GM19397 (cell line): ENCODE measurements around the gene SLC9A1.
"Not testable (repeated sequence)": the region's sequence is repeated elsewhere in the genome, so short reads cannot be mapped to it uniquely, and the experiment has no call there.

Source experiments
- ATAC-seq: cut with Tn5 transposase; IDR thresholded peaks from one replicate; pipeline ENCODE4 v1.9.1; 2021; ENCODE audit warnings: mild to moderate bottlenecking, moderate library complexity; ENCODE audit not compliant: unreplicated experiment

Gene SLC9A1

DNA sequence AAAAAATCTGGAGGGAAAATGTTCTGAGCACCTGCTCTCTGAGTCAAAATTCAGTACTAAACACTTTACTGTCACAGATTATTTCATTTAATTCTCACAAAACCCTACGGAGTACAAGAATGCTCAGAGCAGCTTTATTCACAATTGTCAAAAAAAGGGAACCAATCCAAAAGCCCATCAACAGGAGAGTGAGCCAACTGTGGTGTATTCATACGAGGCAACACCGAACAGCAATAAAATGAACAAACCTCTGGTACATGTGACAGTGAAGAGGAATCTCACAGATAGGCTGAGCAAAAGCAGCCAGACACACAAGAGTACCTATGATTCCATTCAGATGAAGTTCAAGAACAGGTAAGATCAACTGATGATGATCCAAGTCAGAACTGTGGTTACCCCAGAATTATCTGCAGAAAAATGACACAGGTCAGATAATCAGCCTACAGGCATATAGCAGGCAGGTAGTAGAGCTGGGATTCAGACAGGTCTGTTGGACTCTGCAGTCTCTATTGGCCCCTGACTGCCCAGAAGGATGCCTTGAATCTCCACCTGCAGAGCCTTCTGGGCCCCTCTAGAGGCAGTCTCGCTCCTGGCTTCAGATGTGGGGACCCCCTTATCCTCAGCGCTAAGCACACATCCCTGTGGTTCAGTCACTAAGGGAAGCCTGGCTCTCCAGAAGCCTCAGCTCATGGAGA lies 19.2 kb downstream of the SLC9A1 start:
- ATAC-seq = no peak

DNA sequence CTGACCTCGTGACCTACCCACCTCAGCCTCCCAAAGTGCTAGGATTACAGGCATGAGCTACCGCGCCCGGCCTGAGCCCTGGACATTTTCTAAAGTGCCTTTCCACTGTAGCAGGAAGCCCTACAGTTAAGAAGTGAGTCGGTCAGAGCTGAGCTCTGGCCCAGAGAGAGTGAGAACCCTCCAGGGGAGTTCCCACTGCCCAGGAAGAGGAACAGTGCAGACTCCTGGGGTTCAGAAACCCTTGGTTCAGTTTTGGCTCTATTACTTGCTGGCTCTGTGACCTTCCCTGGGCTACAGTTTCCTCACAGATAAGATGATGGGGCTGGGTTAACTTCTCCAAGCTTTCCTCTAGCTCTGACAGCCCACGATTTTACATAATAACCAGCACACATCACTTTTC lies 20.9 kb downstream of the SLC9A1 start:
- ATAC-seq = no peak

DNA sequence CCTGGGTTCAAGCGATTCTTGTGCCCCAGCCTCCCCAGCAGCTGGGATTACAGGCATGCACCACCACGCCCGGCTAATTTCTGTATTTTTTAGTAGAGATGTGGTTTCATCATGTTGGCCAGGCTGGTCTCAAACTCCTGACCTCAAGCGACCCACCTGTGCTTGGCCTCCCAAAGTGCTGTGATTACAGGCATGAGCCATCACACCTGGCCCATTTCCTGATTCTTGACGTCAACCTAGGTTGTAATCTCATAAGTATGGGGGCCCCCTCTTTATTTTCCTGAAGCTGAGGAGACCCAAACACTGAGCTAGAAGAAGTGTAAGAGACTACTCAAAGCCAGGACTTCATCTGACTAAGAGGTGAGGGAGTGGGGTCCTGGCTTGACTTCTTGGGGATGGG lies 21.8 kb downstream of the SLC9A1 start:
- no peak for ATAC-seq

DNA sequence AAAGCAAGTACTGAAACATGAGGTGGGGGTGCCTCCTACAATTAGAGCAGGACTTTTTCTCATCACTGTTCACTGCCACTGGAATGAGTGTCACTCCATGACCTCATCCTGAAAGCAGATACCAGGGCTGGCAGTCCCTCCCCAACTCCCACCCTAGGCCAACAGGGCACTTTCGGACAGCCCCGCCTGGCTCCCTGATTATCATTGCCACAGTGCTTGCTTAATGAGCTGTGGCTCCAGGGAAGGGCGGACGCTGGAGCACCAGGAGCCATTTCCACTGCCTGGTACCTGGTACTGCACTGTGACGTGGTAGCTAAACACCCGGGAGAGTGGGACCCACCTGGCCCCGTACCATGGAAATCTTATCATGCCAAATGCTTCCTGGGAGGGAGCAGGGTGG lies 22.3 kb downstream of the SLC9A1 start:
- ATAC-seq = no peak

DNA sequence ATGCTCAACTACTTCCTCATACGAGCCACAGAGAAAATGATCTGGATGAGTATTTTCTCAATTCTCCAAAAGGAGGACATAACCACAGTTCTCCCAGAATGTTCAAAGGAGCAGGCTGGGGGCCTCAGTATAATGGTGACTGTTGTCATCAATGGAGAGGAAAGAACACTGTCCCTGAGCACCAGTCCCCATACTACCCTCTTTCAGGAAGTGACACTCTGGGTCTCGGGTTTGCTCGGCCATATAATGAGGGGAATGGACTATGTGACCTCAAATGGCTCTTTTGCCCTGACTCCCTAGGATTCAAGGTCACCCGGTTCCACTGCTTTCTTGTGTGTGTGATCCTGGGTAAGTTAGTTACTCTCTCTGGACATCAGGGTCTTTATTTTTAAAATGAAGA lies 22.8 kb downstream of the SLC9A1 start:
- no peak for ATAC-seq

DNA sequence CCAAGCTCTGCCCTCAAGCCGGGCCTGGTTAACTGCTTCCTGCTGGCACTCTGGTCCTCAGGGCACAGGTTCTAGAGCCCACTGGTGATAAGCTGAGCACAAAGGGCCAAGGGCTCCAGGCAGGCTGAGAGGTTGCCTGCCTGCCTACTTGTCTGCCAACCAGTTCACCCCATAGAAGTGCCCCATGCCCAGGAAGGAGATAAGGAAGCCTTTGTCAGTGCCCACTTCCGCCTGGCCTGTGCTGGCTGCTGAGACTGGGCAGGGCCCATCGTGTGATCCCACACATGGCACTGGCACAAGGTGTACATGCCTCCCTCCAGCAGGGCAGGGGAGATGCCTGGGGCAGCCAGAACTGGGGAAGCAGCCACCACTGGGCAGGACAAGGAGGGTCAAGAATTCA lies 24.1 kb downstream of the SLC9A1 start:
- ATAC-seq = no peak

DNA sequence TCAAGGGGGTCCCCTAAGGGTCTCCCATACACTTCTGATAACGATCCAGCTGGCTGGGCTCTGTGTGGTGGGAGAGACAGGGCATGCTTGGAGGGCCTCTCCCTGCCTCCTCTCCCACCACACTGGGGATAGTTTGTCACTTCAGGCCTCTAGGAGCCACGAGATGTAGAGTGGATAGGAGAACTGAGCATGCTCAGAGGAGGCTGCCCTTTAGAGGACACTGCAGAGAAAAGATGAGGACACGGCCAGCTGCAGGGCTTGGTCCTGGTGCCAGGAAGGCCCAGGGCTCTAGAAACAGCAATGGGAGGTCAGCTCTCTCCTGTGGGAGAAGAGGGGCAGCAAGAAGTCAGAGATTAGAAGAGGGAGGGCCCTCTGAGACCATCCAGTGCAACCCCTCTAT lies 25.7 kb downstream of the SLC9A1 start:
- no peak for ATAC-seq

DNA sequence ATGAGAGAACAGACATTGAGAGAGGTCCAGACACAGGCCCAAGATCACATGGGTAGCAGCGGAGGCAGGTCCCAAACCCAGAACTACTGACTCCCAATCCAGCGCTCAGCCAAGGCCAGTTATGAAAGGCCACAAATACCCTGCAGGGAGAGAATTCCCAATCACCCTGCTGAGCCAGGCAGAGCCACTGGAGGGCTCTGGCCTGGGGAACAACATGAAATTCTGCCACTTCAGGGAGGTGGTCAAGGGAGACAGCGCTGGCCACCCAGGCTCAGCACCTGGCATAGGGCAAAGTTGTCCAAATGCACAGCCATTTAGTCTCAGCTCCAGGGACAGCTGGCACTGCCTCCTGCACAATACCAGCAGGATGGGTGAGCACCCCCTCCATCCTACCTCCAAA lies 27.5 kb downstream of the SLC9A1 start:
- no peak for ATAC-seq

DNA sequence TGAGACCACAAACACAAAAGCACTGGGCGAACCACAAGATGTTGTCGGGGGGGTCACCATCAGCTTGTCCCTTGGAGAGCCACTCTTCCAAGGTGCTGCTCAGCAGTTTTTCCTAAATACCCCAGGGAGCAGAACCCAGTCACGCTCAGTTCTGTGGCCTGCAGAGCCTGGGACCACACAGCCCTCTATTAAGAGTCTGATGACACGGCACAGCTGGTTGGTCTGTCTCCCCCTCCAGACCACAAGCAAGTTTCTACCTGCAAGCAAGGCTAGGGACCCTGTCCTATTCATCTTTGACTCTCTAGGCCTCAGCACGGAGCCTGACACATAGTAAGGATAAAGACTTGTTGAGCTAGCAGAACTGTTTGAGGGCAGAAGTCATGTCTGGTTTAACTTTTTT lies 28.5 kb downstream of the SLC9A1 start:
- ATAC-seq = no peak

DNA sequence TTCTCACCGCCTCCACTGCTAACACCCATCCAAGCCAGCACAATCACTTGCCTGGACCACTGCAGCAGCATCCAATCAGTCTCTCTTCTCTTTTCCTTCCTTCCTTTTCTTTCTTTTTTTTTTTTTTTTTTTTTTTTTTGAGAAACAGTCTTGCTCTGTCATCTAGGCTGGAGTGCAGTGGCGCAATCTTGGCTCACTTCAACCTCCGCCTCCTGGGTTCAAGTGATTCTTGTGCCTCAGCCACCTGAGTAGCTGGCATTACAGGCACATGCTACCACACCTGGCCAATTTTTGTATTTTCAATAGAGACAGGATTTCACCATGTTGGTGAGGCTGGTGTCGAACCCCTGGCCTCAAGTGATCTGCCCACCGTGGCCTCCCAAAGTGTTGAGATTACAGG lies 29.8 kb downstream of the SLC9A1 start:
- not testable (repeated sequence) for ATAC-seq

DNA sequence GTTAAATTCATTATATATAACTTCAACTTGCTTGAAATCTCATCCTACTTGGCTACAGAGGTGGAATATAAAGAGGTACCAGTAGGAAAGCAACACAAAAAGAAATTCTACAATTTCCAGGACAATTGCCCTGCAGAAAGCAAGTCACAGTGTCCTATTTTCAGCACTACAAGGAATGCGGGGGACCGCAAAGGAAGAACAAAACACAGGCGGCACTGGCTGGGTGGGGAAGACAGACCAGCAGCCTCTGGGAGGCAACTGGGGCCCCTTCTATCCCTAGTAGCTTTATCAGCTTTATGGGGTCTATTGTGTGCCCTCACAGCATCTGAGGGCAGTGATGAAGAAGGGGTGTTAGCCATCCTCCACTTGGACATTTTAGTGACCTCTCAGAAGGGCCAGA lies 30.5 kb downstream of the SLC9A1 start:
- no peak for ATAC-seq

DNA sequence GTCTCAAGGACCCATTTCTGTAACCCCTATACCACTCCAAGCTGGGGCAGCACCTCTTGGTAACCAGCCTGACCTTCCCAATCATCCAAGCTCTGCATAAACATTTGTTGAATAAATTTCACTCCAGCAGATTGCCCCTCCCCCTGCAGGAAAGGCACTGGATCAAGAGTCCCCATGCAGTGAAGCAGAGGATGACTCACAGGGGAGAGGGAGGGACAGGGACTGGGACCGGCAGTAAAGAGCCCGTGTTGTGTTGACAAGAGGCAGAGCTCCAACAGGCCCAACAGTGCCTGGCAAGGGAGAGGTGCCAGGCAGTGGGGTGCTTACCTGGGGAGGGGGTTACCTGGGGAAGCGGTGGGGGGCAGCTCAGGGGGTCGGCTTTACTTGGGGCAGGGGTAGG lies 32.3 kb downstream of the SLC9A1 start:
- ATAC-seq = no peak

DNA sequence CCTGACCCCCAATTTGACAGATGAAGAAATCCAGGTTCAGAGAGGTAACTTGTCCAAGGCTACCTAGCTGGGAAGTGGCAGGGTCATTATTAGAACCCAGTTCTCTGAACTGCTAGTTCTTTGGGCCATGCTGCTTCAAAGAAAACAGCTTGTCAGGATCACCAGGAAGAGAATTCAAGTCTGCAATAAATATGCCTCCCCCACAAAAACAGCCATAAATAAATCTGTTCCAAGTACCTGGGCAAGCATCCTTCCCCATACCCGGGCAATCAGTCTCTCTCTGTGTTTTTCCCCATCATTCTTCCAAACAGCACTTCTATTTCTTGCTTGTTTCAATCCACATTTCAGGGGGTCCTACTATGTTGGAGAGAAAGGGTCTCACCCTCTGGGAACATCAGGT lies 34.1 kb downstream of the SLC9A1 start:
- ATAC-seq = no peak

DNA sequence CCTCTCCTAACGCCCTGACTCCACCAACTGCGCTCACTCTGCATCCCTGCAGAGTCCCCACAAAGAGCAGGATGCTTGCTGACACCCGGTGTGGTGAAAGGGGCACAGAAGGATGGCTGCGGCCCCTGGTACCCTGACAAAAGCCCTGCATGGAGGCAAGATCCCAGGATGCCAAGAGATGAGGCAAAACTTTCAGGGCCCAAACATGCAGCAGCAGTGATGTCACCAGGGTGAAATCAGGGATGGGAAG lies 36.6 kb downstream of the SLC9A1 start:
- ATAC-seq = no peak

DNA sequence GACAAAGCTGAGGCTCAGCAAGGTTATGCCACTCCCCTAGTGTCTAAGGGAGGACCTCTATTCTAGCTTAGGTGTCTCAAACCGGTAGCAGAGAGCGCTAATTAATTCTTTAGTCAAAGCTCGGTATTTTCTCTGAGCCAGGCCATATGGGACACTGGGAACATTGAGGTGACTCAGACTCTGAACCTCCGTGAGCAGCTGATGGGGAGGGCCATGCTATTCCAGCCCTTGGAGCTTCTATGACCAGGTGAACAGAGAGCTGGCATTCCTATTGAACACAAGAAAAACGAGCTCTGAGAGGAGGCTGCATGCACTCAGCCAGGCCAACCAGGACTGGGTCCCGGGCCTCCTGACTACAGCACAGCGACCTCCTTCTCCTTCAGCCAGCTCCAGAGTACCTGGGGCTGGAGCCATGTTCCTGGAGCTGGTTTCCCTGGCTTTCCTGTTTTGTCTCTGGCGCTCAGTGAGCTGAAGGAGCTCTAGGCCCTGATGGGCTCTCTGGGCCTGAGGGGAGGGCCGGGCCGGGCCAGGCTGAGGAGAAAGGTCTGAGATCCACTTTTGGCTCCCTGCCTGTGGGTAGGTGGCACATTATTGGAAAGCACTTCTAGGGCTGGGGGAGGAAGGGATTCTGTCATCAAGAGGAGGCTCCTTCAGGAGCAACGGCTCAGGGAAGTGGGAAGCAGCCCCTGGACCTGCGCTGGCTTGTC lies 37.0 kb downstream of the SLC9A1 start:
- ATAC-seq = no peak

DNA sequence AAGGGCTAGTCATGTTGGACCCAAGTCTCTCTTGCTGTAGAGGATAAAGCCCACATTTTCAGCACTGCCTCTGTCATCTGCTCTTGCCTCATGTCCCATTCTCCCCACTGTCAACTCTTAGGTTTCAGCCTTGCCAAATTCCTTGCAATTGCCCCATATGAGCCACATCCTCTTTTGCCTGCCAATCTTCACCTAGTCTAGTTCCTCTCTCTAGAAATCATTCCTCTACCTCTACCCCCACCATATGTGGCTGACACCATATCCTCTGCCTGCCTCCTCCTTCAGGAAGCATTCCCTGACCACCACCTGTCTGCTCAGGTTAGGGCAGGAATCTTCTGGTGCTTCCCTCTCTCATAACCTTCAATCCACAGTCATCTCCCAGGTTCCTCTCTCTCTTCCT lies 38.2 kb downstream of the SLC9A1 start:
- no peak for ATAC-seq

DNA sequence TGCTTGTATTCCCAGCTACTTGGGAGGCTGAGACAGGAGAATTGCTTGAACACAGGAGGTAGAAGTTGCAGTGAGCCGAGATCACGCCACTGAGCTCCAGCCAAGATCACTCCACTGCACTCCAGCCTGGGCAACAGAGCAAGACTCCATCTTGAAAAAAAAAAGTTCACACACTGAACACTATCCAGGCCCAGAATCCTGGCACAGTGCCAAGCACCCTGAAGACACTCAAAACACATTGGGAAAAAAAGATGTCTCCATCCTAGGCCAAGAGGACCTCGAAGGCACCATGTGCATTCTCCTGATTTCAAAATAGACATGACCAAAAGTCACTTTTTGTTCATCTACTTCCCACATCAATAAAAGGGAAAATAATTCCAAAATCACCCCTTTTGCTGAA lies 38.7 kb downstream of the SLC9A1 start:
- ATAC-seq = no peak

DNA sequence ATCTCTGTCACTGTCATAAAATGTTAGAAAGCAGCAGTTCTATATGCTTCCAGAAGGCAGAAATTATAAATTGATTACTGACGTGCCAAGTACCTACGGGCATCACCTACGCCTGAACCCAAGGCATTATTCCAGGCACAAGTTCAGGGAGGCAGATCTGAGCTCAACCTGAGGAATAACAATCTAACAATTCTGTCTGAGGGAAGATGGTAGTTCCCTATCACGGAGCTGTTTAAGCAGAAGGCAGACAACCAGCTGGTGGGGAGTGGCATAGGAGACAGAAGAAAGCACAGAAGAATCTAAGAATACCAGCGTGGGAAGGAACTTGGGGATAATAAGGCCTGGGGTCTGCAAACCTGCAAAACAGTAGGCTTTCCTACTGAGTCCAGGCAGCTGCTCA lies 40.4 kb downstream of the SLC9A1 start:
- no peak for ATAC-seq

DNA sequence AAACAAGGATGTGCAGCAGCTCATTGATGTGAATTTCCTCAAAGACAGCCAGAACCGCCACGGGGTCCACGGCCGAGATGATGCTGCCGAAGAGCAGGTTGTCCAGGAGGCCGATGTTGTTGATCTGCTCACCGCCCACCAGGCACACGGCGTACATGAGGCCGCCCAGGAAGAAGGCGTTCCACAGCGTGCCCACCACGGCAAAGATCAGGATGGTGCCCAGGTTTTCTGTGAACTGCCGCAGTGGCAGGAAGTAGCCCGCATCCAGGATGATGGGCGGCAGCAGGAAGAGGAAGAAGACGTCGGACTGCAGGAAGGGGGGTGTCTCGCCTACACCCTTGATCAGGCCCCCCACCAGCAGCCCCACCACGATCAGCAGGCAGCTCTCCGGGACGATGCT lies 41.1 kb downstream of the SLC9A1 start:
- ATAC-seq = no peak

DNA sequence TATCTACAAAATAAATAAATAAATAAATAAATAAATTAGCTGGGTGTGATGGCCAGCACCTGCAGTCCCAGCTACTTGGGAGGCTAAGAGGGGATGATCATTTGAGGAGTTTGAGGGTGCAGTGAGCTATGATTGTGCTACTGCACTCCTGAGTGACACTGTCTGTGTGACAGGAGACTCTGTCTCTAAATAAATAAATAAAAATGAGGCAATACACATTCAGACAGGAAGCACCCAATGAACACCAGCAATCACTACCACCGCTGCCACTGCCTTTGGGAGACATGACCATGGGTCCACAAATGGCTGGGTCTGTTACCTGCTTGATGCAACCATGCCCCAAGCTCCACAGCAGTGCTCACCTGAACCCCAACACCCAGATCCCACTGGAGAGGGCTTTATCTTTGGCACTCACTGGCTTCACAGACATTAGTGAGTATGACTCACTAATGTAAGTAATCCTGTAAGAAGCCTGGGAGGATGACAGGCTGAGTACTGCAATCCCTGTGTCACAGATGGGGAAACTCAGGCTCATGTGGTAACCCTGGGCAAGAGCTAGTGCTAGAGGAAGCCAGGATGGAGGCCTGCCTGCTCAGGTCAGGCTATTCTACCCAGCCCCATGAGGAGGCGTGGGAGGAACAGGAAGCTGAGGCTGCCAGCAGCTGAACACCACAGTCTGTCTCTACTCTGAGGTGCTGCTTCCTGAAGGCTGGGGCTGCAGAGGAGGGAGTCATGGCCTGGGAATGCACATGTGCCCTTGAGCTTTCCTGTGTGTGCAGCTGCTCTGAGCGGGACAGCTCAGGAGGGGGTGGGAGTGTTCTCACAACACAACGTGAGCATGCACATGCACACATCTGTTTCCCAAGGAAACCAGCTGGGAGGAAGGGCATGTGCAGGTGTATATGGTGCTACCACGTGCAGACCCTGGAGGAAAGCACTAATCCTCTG lies 43.0 kb downstream of the SLC9A1 start:
- ATAC-seq = no peak

DNA sequence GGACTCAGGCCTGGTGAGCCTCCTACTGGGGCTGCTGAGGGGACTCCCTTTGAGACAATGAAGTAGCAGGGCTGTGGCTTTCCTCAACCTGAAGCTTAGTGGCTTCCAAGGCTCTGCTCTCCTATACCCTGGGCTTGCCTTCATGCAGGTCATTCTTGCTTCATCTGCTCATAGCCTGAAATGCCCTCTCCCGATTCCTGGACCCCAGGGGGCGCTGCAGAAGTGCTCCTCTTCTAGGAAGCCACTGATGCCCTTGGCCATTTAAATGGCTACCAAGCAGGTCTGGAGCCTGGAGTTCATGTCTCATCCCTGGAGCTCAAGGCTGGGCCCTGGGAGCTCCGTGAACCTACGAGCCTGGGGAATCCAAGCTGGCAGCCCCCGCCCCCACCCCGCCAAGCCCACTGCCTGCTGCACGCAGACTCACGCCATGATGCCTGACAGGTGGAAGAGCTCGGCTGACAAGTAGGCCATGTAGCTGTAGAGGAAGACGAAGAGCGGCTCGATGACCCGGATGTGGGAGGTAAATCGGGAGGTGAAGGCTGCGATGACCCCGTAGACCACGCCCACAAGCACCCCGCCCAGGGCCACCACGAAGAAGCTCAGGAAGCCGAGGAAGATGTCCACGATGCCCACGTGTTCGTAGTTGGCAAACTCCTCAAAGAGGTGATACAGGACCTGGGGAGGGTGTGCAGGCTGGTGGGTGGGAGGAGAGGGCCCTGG lies 45.7 kb downstream of the SLC9A1 start:
- ATAC-seq = no peak
